Endometrial microvascular endothelial cells (primary cell): ENCODE measurements around the gene GFPT1. TPM values are rescaled to one million over a fixed set of nuclear protein-coding genes. Genes with fewer than 3 reads are reported as not detected.

Source experiments
- in situ Hi-C: cut with HindIII; loops from 2 replicates; pipeline ENCODE4 v1.10.0; 2017; ENCODE audit warnings: low sequenced_read_pairs, low pct_unique_long_range_greater_than_20kb; ENCODE audit errors: inconsistent ontology term
- total RNA-seq: library from RNA; depleted of rRNA; stranded (reverse); fragments of >200 nt; gene quantifications from one replicate; pipeline ENCODE4 v1.2.3, GENCODE V29; 2015; ENCODE audit errors: inconsistent ontology term

GFPT1 gene
- total RNA-seq, 1 donor from 2014 or later = 19.2 TPM

DNA sequence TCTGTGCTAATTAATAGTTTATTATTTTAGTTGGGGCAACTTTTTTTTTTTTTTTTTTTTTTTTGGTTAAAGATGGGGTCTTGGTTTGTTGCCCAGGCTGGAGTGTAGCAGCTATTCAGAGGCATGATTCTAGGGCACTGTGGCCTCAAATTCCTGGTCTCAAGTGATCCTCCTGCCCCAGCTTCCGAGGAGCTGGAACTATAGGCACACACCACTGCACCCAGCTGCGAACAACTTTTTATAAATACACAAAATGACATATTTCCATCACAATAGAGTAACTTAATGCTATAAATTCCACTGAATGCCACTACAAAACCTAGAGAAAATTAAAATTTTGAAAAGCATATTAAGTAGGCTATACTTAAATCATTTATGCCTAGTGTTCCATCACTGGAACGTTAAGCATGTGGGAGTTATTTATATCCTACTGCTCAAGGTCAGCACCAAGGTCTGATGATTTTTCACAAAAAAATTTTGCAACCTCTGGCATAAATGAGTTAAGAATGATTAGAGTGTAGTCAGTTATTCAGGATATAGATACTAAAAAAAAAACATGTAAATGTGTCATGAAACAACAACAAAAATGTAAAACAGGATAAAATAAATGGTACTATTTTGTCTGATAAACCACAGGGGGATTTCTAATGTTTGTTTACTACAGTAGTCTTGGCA lies 46.8 kb downstream of the GFPT1 start:
- in situ Hi-C loops = no loop called here

DNA sequence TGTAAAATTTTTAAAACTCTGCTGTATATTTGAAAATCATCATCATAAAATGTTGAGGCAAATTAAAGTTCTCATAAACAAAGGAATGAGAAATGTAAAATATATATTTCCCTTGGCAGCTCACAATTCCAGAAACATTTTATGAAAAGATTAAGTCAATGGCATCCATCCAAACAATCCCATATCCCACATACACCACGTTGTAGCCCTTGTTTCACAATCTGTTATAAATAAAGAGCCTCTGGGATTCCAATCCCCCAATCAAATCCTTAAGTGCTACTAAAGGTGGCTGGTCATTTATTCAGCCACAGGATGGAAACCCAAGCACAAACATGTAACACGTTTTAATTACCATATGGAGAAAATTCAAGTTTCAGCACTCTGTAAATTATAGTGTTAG lies 51.7 kb downstream of the GFPT1 start:
- in situ Hi-C loops = no loop called here

DNA sequence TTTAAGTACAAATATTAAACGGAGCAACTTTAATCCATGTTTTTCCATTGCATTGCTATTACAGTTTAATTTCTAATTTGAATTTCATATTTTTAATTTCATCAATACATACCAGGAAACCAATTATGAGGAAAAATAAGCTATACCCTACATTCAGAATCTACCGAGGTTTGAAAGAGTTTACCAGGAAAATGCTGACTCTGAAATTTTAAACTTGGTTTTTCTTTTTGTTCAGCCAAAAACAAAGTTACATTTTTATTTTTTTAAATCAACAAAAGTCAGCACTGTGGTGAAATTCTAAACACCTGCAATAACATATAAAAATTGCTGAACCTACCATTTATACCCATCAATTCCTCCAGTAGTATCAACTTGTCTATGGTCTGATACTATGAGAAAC lies 53.7 kb downstream of the GFPT1 start:
- in situ Hi-C loops = no loop called here

DNA sequence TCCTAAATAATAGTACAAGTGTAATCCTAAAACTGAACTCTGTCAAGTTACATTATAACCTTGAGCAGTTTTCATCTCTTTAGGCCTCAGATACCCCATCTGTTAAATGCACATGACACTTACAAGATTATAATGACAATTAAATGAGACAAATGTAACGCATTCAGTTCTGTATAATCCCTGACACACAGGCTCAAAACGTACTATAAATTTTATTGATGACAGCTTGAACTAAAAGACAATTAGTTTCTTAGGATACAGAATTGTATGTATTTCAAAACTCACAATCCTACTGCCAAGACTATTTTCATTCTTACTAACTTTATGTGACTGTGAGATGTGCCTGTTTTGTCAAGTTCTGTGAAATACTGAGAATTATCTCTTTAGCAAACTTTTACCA lies 56.2 kb downstream of the GFPT1 start:
- in situ Hi-C loops = no loop called here

DNA sequence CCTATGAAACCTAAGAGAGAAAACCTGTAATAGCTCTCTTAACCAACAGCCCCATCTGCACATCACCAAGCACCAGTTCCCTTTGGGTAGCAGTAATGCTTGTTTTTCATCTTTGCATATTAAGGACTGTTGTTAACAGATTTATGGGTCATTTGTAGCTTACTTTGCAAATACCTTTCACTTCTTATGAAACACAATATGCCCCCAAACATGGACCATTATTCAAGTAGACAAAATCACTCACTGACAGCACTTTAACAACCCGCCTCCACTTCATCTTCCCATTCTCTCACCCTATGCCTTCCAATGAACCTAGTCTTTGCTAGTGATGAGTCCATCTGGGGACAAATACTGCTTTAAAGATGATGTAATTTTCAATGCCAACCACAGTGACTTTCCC lies 64.4 kb downstream of the GFPT1 start:
- in situ Hi-C loops = no loop called here

DNA sequence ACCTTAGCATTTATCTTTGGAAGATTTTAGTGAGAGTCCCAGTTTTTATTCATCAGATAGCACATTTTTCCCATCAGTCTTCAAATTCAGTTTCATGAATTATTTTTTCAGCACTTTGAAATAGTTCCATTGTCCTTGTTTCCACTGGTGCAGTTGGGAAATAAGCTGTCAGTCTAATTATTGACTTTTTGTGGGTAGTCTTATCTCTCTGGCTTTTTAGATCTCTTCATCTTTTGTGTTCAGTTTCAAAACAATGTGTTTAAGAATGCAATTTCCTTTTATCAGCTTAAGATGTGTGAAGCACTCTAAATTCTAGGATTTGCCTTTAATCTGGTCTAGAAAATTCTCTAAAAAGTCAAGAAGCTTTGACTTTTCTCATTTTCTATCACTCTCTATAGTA lies 70.5 kb downstream of the GFPT1 start:
- in situ Hi-C loops = no loop called here

DNA sequence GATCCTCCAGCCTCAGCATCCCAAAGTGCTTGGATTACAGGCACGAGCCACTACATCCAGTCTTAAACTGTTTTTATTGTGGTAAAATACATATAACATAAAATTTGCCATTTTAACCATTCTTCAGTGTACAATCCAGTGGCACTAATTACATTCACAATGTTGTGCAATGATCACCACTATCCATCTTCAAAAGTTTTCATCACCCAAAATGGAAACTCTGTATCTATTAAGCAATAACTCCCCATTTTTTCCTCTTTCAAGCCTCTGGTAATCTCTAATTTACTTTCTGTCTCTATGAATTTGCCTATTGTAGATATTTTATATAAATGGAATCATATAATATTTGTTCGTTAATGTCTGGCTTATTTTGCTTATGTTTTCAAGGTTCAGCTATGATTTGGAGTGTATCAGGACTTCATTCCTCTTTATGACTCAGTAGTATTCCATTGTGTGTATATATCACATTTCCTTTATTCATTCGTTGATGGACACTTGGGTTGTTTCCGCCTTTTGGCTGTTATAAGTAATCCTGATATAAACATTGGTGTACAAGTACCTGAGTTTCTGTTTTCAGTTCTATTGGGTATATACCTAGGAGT lies 71.8 kb downstream of the GFPT1 start:
- in situ Hi-C loops = no loop called here

DNA sequence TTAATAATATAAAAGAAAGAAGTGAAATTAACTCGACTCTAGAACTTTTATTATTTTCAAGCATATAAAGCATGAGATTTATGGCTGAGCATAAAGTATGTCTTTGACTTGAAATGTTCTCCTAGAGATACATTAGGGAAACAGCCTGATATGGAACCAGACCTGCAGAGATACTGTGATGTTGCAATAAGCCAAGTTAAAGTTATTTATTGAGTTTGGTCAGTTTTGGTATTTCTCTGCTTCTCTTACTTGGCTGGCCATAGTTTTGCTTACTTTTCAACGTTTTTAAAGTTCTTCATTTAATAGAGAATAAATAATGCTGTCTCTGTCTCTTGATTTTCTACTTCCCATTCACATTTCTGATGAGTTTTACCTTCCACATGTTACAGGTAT lies 76.0 kb downstream of the GFPT1 start:
- in situ Hi-C loops = no loop called here

DNA sequence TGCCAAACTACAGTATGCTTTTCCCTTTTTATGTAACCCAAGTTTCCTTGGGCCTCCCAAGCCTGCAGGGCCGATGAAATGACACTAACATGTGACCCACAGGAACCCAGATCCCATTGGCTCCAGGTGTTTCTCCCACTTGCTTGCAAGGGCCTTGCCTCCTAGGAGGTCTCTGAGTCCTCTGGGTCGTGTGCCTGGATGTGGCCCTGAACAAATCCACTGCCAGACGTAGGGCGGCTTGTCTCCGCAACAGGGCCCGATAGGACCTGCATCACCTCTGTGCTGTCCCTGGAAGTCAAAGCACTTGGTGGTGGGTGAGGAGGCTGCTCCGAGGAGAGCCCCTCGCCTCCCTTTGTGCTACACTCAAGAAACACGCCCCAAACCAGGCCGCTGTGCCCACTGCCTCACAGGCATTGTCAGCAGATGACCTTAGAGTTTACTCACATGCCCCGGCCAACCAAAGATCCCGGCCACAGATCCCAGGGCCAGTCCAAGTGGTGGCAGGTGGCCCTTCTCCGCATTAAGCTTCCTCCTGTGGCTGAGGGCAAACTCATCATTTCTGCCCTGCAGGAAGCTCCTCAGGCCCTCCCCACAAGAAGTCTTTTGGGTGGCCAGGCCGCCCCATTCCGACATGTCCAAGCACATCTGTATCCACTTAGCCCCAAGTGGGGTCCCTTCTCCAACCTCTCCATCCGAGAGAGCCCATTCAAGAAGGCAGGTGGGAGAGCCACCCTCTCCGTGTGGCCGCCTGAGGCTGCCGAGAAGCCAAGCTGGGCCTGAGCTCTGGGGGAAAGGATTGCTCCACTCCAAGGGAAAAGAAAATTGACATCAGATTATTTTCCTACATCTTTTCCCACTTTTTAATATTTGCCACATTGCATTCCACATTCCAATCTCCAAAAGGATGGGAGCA lies 76.7 kb downstream of the GFPT1 start:
- in situ Hi-C loops = no loop called here

DNA sequence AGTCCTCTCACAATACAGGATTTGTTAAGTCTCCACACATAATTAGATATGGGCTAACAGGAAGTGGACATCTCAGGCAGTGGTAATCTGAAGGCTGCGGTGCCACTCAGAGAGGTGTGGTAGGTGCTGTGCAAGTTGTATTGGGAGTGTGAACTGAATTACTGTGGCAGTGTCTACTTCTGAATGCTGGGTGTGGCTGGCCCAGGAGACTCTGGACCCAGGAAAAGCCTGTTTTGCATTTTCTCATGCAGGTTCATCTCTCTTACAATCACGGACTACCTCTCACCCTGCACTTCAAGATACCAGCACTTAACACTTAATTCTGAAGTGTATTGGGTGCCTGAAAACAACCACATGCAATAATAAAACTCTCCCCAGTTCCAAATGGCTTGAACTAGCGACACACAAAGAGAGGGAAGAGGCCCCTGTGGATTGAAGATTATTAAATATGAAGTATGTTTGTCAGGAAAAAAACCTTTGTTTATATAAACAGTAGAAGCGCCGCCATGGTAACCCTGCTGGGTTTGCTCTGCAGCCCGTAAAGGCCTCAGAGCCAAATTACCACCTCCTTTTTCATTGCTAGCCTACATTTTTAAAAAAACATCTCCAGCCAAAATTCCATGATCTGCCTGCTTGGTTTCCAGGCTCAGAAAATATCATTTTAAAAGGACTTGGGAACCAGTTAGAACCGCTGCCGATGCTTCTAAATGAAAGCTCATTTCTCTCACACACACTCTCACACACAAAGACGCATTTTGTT lies 77.5 kb downstream of the GFPT1 start:
- in situ Hi-C loops = no loop called here

DNA sequence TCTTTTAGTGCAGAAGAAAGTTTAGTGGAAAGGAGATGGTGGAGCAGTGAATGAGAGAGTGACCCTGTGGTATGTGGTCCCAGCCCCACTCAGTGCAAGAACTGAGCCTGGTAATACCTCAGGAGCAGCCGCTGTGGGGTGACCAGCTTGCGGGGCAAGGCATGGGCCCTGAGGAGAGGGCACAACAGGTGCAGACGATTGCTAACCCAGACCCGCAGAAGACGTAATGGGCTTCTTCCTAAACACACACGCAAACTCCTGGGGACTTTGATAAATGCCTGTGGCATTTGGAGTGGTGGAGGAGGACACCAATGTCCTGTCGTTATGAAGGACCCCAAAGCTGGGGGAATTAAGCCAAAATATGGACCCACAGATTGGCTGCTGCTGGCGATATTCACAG lies 78.7 kb downstream of the GFPT1 start:
- in situ Hi-C loops = no loop called here

DNA sequence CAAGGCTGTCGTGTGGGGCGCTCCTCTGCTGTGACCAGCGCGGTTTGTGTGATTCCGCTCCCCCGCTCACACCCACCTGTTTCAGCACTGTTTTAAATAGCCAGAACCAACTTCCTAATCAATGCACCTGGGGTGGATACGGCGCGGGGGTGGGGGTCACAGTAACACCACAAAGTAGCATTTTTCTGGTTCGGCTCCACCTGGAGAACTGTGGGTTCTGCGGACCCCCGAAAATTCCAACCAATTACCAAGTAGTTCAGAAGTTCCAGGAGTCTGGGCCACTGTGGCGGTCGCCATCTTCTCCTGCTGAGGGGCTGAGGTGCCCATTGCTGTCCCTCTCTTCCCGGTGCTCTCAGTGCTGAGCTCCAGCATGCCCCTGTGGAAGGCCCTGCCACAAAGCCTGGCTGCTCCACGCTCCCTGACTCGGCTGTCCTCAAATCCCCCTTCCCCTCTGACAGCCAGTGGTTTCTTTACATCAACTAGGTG lies 79.4 kb downstream of the GFPT1 start:
- in situ Hi-C loops = no loop called here

DNA sequence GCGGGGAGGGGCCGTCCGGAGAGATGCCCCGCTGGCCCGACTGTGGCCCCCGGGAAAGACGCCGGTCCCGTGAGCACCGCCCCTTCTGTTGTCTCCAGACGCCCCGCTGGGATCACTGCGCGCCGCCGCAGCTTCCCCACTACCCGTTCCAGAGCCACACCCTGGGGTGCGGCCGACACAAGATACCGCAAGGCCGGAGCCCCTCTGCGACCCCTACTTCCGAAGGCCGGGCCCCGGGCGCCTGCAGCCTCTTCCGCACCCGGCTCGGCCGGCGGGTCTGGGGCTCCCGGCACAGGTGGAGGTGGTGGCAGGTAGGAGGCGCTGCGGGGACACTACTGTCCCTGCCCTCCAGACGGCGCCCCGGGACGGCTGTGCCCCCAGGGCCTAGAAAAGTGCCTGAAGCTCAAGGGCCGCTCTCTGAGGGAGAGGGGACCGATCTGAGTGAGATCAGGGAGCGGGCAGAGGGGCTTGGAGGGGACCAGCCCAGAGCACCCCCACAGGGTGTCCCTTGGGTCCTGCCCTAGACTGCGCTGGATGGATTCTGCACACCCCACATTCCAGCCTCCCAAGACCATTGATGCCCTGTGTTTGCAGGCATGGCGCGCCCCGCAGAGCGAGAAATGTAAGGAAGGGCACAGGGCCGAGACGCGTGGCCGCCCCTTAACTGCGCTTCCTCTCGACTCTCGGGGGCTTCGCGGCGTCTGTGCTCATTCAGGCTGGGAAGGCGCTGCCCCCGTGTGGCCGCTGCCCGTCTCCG lies 80.0 kb downstream of the GFPT1 start:
- in situ Hi-C loops = no loop called here

DNA sequence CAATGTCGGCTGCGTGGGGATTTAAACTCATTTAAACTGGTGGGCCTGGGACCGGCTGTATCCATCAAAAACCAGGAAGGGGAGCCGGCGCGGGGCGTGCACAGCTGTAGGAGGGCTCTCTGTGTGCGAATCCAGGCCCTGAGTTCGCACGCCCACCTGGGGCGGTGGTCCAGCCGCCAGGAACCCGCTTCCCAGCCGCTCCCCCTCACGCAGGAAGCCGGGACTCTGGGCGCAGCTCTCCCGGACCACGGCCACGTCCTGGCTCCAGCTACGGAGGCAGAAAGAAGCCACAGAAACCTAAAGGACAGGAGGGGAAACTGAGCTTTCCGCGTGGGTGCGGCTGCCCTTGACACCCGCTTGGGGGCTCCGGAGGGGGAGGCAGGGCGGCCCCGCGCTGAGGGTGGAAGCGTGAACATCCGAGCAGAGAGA lies 80.6 kb downstream of the GFPT1 start:
- in situ Hi-C loops = no loop called here

DNA sequence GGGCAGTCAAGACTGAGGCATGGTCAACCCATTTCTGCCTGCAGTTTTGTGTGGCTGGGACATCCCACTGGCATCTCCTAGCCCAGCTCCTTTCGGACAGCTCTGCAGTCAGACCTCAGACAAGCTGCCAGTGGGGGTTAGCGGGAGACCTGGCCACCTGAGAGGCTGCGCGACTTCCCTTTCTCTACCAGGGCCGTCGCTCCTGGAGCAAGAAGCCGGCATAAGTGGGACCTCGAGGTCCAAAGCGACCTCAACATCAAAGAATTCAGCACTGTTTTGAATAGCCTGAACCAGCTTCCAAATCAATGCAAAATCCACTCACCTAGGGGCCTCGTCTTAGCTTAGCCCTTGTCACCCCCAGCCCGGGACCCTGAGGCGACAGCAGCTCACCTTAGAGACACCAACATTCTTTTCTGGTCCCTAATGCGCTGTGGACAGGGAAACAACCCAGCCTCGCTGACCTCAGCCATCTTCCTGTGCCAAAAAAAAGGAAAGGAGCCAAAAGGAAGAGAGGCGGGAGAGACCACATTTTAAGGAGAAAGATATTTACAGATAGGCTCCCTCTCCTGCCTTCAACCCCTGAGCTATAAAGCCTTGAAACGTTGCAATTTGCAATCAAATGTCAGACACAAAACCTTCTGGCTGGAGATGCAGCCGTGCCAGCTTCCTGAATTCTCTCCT lies 81.2 kb downstream of the GFPT1 start:
- in situ Hi-C loops = no loop called here

DNA sequence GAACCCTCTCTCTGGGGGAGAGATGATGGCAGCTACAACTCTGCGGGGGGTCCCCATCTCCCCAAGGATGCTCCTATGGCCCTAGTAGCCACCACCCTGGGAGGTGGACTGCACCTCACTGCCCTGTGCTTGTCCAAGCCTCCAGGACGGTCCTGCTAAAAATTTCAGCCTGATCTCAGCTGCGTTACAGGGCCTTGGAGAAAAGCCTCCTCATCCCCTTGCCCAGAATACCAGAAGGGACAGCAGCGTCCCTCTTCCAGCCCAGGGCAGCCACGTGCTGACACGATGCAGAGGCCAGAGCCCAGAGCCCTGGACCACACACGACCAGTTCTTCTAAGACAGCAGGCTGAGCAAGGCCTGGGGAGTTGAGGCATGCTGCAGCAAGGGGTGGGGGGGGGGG lies 81.9 kb downstream of the GFPT1 start:
- in situ Hi-C loops = no loop called here

DNA sequence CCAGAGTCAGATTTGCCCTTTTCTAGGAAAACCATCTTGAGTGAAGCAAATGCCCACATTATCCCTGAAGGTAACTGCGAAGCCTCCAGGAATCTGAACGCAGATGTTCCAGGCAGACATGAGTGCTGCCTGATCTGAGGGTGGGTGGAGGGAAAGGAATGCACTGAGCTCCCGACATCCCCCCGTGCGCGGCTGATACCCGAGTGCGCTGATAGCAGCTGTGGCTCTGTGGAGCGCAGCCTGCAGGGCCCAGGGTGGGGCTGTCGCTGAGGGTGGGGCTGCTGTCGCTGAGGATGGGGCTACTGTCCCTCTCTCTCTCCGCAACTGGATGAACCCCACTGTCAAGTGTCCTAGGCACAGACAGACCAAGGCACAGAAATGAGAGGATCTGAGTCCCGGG lies 82.4 kb downstream of the GFPT1 start:
- in situ Hi-C loops = no loop called here

DNA sequence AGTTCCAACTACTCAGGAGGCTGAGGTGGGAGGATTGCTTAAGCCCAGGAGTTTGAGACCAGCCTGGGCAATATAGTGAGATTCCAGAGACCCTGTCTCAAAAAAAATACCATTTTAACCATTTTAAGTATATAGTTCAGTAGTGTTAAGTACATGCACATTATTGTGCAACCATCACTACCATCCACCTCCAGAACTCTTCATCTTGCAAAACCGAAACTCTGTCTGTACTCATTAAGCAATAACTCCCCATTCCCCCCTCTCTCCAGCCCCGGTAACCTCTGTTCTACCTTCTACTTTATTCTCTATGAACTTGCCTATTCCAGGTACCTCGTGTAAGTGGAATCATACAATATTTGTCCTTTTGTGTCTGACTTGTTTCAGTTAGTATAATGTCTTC lies 86.4 kb downstream of the GFPT1 start:
- in situ Hi-C loops = no loop called here
